Epithelial cell of esophagus (primary cell): ENCODE measurements around the gene DNAJB6.
A peak's percentile ranks its signal among the peaks of the same experiment; 100 is the strongest.

ENCODE experiments used
- DNase-seq: peaks from one replicate; pipeline ENCODE4 v3.0.0; 2010; ENCODE audit warnings: low read depth
- H3K4me3 ChIP-seq: 2 replicates; pipeline ENCODE4 v1.5.1; 2011; ENCODE audit warnings: mild to moderate bottlenecking, low read length, control low read depth
- CTCF ChIP-seq: IDR thresholded peaks from 2 replicates; pipeline ENCODE4 v1.5.1; 2011; ENCODE audit warnings: low read depth, mild to moderate bottlenecking, low read length, control low read depth, inconsistent platforms; ENCODE audit not compliant: insufficient read depth; ENCODE audit errors: missing control alignments

DNAJB6 gene

GRCh38 chr7:157295338-157295737 lies 41.5 kb upstream of the DNAJB6 start:
- DNase-seq: no peak
- TF ChIP-seq CTCF: no peak
- no peak overlapping the region for H3K4me3 ChIP-seq

DNA sequence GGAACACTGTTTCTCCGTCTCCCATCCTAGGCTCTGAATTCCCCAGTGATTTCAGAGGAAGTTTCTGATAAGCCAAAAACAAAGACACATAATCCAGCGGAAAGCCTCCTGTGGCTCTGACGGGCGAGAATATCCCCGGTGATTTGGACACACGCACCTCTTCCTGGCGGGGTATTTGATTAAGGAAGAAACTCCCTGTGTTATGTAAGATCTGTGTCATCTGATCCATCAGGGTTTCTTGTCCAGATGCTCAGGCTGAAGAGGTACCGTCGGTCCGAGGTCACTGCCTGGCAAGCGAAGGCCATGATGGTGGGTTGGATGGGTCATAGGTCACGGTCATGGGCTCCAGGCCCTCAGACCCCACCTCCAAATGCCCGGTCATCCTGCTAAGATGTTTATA lies 39.6 kb upstream of the DNAJB6 start:
- no peak overlapping the region for H3K4me3 ChIP-seq
- no peak for DNase-seq
- no peak for TF ChIP-seq CTCF

DNA sequence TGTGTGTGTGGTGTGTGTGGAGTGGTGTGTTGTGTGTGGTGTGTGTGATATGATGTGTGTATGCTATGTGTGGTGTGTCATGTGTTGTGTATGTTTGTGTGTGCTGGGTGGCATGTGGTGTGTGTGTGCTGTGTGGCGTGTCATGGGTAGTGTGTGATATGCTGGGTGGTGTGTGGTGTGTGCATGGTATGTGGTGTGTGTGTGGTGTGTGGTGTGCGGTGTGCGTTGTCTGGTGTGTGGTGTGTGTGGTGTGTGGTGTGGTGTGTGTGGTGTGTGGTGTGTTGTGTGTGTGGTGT lies 37.5 kb upstream of the DNAJB6 start:
- DNase-seq: no peak
- no peak for TF ChIP-seq CTCF
- H3K4me3 ChIP-seq: no peak overlapping the region

DNA sequence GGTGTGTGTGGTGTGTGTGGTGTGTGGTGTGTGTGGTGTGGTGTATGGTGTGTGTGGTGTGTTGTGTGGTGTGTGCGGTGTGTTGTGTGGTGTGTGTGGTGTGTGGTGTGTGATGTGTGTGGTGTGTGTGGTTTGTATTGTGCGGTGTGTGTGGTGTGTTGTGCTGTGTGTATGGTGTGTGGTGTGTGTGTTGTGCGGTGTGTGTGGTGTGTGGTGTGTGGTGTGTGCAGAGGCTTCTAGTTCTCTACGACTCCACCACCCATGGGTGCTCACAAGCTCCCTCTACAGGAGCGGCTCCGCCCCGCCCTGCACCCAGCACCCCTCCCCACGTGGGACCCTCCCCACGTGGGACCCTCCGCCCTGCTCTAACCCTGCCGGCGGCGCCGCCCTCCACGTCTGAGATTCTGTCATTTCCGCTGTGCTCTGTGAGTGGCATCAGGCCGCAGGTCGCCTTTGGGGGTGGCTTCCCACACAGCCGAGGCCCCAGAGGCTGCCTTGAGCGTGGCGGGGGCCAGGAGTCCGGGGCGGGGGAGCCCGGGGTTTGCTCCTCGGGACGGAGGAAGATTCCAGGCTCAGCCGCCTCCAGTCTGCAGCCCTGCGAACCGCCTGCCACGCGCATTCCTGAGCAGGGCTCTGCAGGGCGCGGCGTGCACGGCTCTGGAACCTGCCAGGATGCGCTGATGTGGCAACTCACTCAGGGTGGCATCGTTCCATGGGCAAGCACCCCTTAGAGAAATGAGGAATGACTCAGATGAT lies 37.0 kb upstream of the DNAJB6 start:
- no peak for TF ChIP-seq CTCF
- no peak overlapping the region for H3K4me3 ChIP-seq
- peak; percentile 57 for DNase-seq

DNA sequence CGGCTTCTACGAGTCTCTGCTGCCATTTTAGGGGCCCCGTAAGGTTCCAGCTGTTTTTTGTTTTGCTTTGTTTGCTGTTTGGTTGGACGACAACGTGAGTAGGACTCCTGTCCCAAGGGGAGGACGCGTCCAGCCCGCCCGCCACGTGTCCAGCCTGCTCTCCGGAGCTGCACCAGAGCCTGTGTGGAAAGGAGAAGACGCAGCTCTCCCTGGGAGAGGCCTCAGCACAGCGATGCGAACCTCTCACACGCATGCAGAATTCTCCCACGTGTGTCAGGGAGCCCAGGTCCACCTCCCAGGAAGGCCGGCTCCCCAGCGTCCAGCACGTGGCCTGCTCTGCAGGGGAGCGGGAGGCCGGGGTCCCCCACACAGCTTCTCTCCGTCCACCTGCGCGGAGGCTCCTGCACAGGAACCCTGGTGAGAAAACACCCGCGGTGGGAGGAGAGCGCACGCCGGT lies 36.4 kb upstream of the DNAJB6 start:
- TF ChIP-seq CTCF: no peak
- H3K4me3 ChIP-seq: no peak overlapping the region
- no peak for DNase-seq

- TF ChIP-seq CTCF: no peak
- no peak for DNase-seq
- no peak overlapping the region for H3K4me3 ChIP-seq
Observed at GRCh38 chr7:157301610-157302120, 35.1 kb upstream of the DNAJB6 start.
